Ishikawa (cell line): ENCODE data around the gene CTU1.

Experiments used
- CEBPB ChIP-seq: IDR thresholded peaks from 2 replicates; pipeline ENCODE4 v1.6.1; 2012
- CREB1 ChIP-seq: IDR thresholded peaks from 2 replicates; pipeline ENCODE4 v1.6.1; 2012; ENCODE audit warnings: low read depth
- EGR1 ChIP-seq: IDR thresholded peaks from 2 replicates; pipeline ENCODE4 v1.6.1; 2012
- EP300 ChIP-seq: IDR thresholded peaks from 2 replicates; pipeline ENCODE4 v1.6.1; 2012; ENCODE audit warnings: borderline replicate concordance
- FOXM1 ChIP-seq: IDR thresholded peaks from 2 replicates; pipeline ENCODE4 v1.6.1; 2012; ENCODE audit warnings: low read depth, borderline replicate concordance
- NFIC ChIP-seq: IDR thresholded peaks from 2 replicates; pipeline ENCODE4 v1.6.1; 2012
- RAD21 ChIP-seq: IDR thresholded peaks from 2 replicates; pipeline ENCODE4 v1.6.1; 2012; ENCODE audit warnings: low read depth
- REST ChIP-seq: IDR thresholded peaks from 2 replicates; pipeline ENCODE4 v1.6.1; 2012; ENCODE audit warnings: low read depth, mild to moderate bottlenecking
- TAF1 ChIP-seq: IDR thresholded peaks from 2 replicates; pipeline ENCODE4 v1.6.1; 2012; ENCODE audit warnings: low read depth, mild to moderate bottlenecking
- TCF12 ChIP-seq: IDR thresholded peaks from 2 replicates; pipeline ENCODE4 v1.6.1; 2012; ENCODE audit warnings: low read depth
- TEAD4 ChIP-seq: IDR thresholded peaks from 2 replicates; pipeline ENCODE4 v1.6.1; 2012
- YY1 ChIP-seq: IDR thresholded peaks from 2 replicates; pipeline ENCODE4 v1.6.1; 2012; ENCODE audit warnings: low read depth
- ZBTB7A ChIP-seq: IDR thresholded peaks from 2 replicates; pipeline ENCODE4 v1.6.1; 2012; ENCODE audit warnings: low read depth
- TF ChIP-seq, protein P1 (sequence below): IDR thresholded peaks from 2 replicates; pipeline ENCODE4 v1.6.1; 2012
- TF ChIP-seq, protein P2 (sequence below): IDR thresholded peaks from 2 replicates; pipeline ENCODE4 v1.6.1; 2012

The CTU1 gene

GRCh38 chr19:51097166-51097738 is 11.0 kb downstream of the CTU1 start:
- peak; percentile 31; the same call in 1 of the 2 replicates for TF ChIP-seq RAD21
- no peak for TF ChIP-seq FOXM1

GRCh38 chr19:51096473-51097165 is 11.6 kb downstream of the CTU1 start:
- no peak for TF ChIP-seq EP300
- no peak for TF ChIP-seq TCF12
- TF ChIP-seq EGR1 = no peak
- TF ChIP-seq, protein P1, sequence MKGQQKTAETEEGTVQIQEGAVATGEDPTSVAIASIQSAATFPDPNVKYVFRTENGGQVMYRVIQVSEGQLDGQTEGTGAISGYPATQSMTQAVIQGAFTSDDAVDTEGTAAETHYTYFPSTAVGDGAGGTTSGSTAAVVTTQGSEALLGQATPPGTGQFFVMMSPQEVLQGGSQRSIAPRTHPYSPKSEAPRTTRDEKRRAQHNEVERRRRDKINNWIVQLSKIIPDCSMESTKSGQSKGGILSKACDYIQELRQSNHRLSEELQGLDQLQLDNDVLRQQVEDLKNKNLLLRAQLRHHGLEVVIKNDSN = no peak

DNA sequence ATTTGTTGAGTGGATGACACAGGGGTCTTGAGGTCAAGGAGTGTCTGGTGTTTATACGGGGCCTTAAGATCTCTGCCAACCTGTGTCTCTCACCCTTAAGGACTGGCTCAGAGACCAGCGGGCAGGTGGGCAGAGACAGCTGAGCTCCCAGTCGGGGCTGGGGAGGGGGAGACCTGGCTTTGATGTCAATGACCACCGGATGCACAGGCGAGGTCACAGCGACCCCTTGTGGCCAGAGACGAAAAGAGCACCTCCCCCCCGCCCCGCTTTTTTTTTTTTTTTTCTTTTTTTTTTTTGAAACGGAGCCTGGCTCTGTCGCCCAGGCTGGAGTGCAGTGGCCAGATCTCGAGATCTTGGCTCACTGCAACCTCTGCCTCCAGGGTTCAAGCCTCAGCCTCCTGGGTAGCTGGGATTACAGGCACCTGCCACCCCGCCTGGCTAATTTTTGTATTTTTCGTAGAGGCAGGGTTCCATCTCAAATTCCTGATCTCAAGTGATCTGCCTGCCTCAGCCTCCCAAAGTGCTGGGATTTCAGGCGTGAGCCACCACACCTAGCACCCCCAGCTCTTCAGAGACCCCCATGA is 13.4 kb downstream of the CTU1 start:
- TF ChIP-seq RAD21 = peak; percentile 55
- TF ChIP-seq EGR1 = no peak

DNA sequence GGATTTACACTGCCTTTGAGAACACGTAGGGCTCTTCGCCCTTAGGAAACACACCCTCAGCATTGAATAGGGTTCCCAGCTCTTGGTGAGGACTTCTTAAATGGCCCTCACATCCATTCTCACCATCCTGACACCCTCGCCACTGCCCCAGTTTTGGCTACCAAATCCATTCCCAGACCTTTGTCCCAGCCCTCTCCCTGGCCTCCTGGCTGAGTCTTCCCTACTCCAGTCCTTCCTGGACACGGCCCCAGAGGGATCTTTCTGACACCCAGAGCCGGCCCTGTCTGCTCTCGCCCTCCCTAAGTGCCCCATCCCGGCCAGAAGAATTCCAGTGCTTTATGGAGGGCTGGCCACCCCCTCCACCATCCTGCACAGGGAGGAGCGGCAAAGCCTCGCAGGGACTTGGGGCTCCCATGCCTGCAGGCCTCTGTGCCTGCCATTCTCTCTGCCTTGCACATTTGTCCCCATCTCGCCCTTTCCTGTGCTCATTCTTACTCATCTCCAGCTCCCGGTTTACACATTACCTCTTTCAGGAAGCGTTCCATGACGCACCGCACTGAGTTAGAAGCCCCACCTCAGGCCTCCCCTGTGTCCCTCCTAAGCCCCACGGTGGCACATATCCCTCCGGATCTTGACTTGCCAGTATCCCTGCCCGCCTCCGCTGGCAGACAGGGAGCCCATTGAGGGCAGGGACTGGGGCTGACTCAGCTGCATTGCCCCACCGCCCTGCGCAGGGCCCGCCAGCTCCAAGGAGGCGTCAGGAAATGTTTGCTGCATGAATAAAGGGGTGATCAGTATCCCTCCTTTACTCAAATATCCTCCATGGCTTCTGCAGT is 14.5 kb downstream of the CTU1 start:
- TF ChIP-seq ZBTB7A (no peak), NFIC (no peak), FOXM1 (no peak), TCF12 (no peak), EP300 (no peak), TAF1 (no peak), CREB1 (no peak), REST (no peak), YY1 (no peak), CEBPB (no peak), EGR1 (no peak), RAD21 (no peak), TEAD4 (no peak)
- TF ChIP-seq, protein P2, sequence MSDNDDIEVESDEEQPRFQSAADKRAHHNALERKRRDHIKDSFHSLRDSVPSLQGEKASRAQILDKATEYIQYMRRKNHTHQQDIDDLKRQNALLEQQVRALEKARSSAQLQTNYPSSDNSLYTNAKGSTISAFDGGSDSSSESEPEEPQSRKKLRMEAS = no peak
- TF ChIP-seq, protein P1 = no peak

GRCh38 chr19:51093101-51093500 is 15.1 kb downstream of the CTU1 start:
- TF ChIP-seq EGR1 = no peak
- TF ChIP-seq CREB1 = no peak
- TF ChIP-seq TCF12 = no peak
- no peak for TF ChIP-seq YY1
- no peak for TF ChIP-seq FOXM1
- TF ChIP-seq NFIC = no peak
- TF ChIP-seq TAF1 = no peak
- TF ChIP-seq, protein P2 = no peak
- TF ChIP-seq ZBTB7A = no peak

DNA sequence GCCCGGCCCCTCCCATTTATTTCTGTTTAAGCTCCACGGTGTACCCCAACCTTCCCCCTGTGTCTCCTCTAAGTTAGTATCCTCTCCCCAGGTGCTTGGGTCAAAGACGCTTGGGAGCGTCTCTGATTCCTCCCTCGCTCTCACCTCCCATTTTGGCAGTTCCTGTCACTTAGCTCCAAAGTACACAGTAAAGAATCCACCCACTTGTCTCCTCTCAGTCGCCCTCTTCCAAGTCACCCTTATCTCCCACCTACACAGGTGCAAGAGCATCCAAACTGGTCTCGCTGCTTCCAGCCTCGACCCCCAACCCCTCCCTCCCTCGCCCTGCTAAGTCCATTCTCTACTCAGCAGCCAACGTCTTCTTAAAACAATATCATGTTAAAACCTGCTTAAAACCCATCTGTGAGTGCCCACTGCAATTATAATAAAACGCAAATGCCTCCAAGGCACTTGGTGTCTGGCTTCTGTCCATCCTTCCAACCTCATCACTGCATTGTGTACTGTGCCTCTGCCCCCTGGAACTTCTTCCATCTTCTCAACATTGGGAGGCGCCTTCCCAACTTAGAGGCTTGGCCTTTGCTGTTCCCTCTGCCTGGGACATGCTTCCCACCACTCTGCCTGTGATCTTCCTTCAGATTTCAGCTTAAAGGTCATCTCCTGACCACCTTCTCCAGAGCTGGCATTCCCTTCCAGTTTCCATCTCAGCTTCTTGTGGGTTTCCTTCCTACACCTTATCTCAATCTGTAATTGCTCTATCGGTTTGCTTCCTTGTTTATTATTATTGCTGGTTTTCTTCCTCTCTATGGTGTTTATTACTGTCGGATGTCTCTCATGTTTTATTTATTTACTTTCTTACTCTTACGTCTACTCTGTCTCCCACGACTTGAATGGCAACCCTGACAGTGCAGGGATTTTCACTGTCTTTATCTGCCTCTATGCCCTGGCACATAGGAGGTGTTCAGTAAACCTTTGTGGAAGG is 16.0 kb downstream of the CTU1 start:
- no peak for TF ChIP-seq EGR1
- TF ChIP-seq TAF1 = no peak
- no peak for TF ChIP-seq REST
- TF ChIP-seq, protein P1 = no peak
- no peak for TF ChIP-seq NFIC
- no peak for TF ChIP-seq TCF12
- no peak for TF ChIP-seq ZBTB7A
- TF ChIP-seq CREB1 = no peak
- no peak for TF ChIP-seq EP300
- TF ChIP-seq CEBPB = no peak
